Measurements from ENCODE around the gene PHF2.

DNA sequence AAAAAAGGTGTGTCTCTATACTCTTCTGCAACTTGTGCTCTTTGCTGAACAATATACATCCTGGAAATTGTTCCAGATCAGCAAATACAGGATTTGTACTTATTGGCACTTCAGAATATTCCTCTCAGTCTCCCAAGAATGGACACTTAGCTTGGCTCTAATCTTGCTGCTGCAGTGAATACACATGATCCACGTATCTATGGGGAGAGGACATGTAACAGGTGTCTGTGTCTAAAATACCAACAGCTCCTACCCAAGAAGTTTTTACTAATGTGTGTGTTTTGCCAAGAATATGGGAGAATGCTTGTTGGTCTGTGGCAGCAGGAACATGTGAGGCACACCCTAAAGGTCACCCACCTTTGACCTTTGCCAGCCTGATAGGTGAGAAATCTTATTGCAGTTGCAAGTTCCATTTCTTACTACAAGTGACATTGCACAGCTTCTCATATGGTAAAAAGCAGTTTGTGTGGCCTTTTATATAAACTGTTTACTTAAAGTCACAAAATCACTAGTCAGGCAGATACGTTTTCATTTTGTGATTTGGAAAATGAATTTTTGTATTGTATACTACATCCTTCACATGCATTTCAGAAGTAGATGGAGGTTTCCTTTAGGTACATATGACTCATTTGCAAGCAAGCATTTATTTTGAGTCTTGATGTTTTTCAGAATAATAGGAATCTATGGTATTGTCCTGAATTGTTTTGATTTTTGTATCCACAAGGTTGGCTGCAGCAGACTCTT, 35.8 kb downstream of the PHF2 start:
- TF ChIP-seq, protein P1, sequence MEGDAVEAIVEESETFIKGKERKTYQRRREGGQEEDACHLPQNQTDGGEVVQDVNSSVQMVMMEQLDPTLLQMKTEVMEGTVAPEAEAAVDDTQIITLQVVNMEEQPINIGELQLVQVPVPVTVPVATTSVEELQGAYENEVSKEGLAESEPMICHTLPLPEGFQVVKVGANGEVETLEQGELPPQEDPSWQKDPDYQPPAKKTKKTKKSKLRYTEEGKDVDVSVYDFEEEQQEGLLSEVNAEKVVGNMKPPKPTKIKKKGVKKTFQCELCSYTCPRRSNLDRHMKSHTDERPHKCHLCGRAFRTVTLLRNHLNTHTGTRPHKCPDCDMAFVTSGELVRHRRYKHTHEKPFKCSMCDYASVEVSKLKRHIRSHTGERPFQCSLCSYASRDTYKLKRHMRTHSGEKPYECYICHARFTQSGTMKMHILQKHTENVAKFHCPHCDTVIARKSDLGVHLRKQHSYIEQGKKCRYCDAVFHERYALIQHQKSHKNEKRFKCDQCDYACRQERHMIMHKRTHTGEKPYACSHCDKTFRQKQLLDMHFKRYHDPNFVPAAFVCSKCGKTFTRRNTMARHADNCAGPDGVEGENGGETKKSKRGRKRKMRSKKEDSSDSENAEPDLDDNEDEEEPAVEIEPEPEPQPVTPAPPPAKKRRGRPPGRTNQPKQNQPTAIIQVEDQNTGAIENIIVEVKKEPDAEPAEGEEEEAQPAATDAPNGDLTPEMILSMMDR (conservative IDR thresholded peaks at IDR 0.05; ENCODE audit: low read depth in 2 of 2) = no peak
- TF ChIP-seq POLR2AphosphoS5 (IDR thresholded peaks at IDR 0.05; ENCODE audit: low read depth) (no peak), EZH2 (IDR thresholded peaks at IDR 0.05; ENCODE audit: low read depth, unreplicated experiment) (no peak)
